B cell (primary cell): ENCODE data around the gene NCL.

Experiments used
- EZH2 ChIP-seq: IDR thresholded peaks from 2 replicates; pipeline ENCODE4 v1.6.1; 2012; ENCODE audit warnings: borderline replicate concordance, low read depth, mild to moderate bottlenecking, moderate library complexity, low read length; ENCODE audit not compliant: insufficient read depth, poor library complexity, severe bottlenecking
- TF ChIP-seq, protein P1 (sequence below): fragments of 200-600 bp; IDR thresholded peaks from one replicate; pipeline ENCODE4 v1.8.0; 2022; ENCODE audit warnings: antibody characterized with exemption, mild to moderate bottlenecking

- TF ChIP-seq EZH2, result no peak
- TF ChIP-seq, protein P1, sequence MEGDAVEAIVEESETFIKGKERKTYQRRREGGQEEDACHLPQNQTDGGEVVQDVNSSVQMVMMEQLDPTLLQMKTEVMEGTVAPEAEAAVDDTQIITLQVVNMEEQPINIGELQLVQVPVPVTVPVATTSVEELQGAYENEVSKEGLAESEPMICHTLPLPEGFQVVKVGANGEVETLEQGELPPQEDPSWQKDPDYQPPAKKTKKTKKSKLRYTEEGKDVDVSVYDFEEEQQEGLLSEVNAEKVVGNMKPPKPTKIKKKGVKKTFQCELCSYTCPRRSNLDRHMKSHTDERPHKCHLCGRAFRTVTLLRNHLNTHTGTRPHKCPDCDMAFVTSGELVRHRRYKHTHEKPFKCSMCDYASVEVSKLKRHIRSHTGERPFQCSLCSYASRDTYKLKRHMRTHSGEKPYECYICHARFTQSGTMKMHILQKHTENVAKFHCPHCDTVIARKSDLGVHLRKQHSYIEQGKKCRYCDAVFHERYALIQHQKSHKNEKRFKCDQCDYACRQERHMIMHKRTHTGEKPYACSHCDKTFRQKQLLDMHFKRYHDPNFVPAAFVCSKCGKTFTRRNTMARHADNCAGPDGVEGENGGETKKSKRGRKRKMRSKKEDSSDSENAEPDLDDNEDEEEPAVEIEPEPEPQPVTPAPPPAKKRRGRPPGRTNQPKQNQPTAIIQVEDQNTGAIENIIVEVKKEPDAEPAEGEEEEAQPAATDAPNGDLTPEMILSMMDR, result no peak
Measured at GRCh38 chr2:231467613-231468530, 3.6 kb upstream of the NCL start.
